ENCODE measurements around the gene RALBP1. TPM values are rescaled to one million over a fixed set of nuclear protein-coding genes. Genes with fewer than 3 reads are reported as not detected.

The RALBP1 gene
- total RNA-seq, 1 donor from 2014 or later, result 38.9 TPM

- H3K36me3 Mint-ChIP-seq (ENCODE audit: low read depth), result peaks cover 37% of the 10 kb centered on the region
- intact Hi-C loops (cut with micrococcal nuclease), result no loop called here
- H3K4me3 Mint-ChIP-seq, result no peak overlapping the region
- H3K9me3 Mint-ChIP-seq, result peaks cover 5% of the 10 kb centered on the region
- no peak for DNase-seq
- H3K27me3 Mint-ChIP-seq, result no peaks in the 10 kb centered on the region
- H3K4me1 Mint-ChIP-seq, result no peaks in the 10 kb centered on the region
- no peak overlapping the region for H3K27ac Mint-ChIP-seq
These were observed 103.0 kb downstream of the RALBP1 start for GRCh38 chr18:9578306-9578705.

DNA sequence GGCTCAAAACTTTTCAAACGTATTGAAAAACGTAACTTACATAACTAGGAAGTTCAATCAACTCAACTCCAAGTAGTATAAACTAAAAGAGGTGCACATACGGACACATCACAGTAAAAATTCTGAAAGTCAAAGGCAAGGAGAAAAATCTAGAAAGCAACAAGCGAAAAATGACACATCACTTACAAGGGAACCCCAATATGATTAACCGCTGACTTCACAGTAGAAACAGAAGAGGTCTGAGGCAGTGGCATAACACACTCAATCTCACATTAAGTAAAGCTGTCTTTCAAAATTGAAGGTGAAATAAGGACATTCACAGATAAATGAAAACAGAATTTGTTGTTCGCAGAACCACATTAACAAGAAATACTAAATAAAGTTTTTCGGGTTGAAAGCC is 106.4 kb downstream of the RALBP1 start:
- Mint-ChIP-seq H3K36me3 (ENCODE audit: low read depth) (peaks cover 44% of the 10 kb centered on the region), H3K27ac (no peak overlapping the region), H3K9me3 (peaks cover 5% of the 10 kb centered on the region), H3K4me3 (no peak overlapping the region), H3K4me1 (no peaks in the 10 kb centered on the region), H3K27me3 (no peaks in the 10 kb centered on the region)
- intact Hi-C loops (cut with micrococcal nuclease), result no loop called here
- no peak for DNase-seq

GRCh38 chr18:9586814-9587213 is 111.5 kb downstream of the RALBP1 start:
- Mint-ChIP-seq H3K27ac (no peak overlapping the region), H3K27me3 (no peaks in the 10 kb centered on the region), H3K4me1 (no peaks in the 10 kb centered on the region), H3K4me3 (no peak overlapping the region), H3K9me3 (no peaks in the 10 kb centered on the region), H3K36me3 (ENCODE audit: low read depth) (peaks cover 47% of the 10 kb centered on the region)
- DNase-seq, result no peak
- intact Hi-C loops (cut with micrococcal nuclease), result no loop called here

Other genes starting within 250 kb of the RALBP1 start
- 9.9 and 10.1 TPM in 2 replicates for gene TWSG1, start 140.7 kb upstream of the RALBP1 start, total RNA-seq
- 52.8 and 56.0 TPM in 2 replicates for gene PPP4R1, start 139.0 kb downstream of the RALBP1 start, total RNA-seq
- gene RAB31, start 232.8 kb downstream of the RALBP1 start, total RNA-seq, result 0.66 TPM in 1 of 2 replicates, not detected in the other

All from activated CD4-positive, alpha-beta T cell treated with anti-CD3 and anti-CD28 coated beads, Interleukin-2, amount 10 ng/mL, durations not matched to agents 24 days and 14 days (primary cell).